Urinary bladder (tissue), 4 donors: ENCODE measurements around the gene CACNG8. TPM values are rescaled to one million over a fixed set of nuclear protein-coding genes. Genes with fewer than 3 reads are reported as not detected.

Experiments used
- DNase-seq: peaks from one replicate; pipeline ENCODE4 v3.0.0-alpha.2; 2015; ENCODE audit errors: extremely low spot score
- H3K27ac ChIP-seq: one replicate; pipeline ENCODE4 v1.5.1; 2013; ENCODE audit warnings: low read depth, mild to moderate bottlenecking, moderate library complexity
- H3K36me3 ChIP-seq: one replicate; pipeline ENCODE4 v1.6.1; 2013; ENCODE audit warnings: mild to moderate bottlenecking, moderate library complexity; ENCODE audit not compliant: insufficient read depth
- H3K4me1 ChIP-seq: one replicate; pipeline ENCODE4 v1.6.1; 2013; ENCODE audit warnings: mild to moderate bottlenecking, moderate library complexity; ENCODE audit not compliant: insufficient read depth
- H3K4me3 ChIP-seq: one replicate; pipeline ENCODE4 v1.5.1; 2013; ENCODE audit warnings: low read depth, low read length
- WGBS: extraction: QIAGEN DNeasy Blood & Tissue Kit; methylation state at CpG from one replicate; pipeline ENCODE4 v1.1.7; 2013; 5-methylcytosine and 5-hydroxymethylcytosine counted together
- polyA plus RNA-seq: library from polyadenylated mRNA; stranded (reverse); fragments of 200-250 nt; gene quantifications from one replicate; pipeline ENCODE4 v1.2.3, GENCODE V29; 2013
- total RNA-seq: library from RNA; depleted of rRNA; stranded (reverse); fragments of >200 nt; gene quantifications from one replicate; pipeline ENCODE4 v1.2.3, GENCODE V29; 2014
- donor health status: healthy with polysubstance abuse.
- donor health status: healthy.

Gene CACNG8
- total and polyA plus RNA-seq, 2 donors, result 0.08 to 0.11 TPM

DNA sequence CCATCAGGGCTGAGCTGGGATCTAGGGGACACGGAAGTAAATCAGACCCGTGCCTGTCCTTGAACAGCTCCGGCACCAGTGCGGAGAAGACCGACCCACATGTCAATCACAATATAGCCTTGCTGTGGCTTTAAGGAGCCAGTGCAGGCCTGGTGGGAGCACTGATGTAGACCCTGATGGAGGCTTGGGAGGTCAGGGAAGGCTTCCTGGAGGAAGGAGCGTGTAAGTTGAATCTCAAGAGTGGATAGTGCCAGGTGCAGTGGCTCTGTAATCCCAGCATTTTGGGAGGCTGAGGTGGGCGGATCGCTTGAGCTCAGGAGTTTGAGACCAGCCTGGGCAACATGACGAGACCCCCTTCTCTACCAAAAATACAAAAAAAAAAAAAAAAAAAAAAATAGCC is 10.8 kb upstream of the CACNG8 start:
- no peak for DNase-seq
- 79% methylated on average over 9 of the region's 9 CpGs for WGBS
- Histone ChIP-seq H3K4me1 (no peaks in the 10 kb centered on the region), H3K27ac (no peak overlapping the region), H3K36me3 (no peaks in the 10 kb centered on the region), H3K4me3 (no peak overlapping the region)

GRCh38 chr19:53953383-53953782 is 9.4 kb upstream of the CACNG8 start:
- 91% methylated on average over 8 of the region's 8 CpGs for WGBS
- Histone ChIP-seq H3K4me1 (no peaks in the 10 kb centered on the region), H3K36me3 (no peaks in the 10 kb centered on the region), H3K27ac (no peak overlapping the region), H3K4me3 (no peak overlapping the region)
- DNase-seq, result no peak

- Histone ChIP-seq H3K4me3 (no peak overlapping the region), H3K27ac (no peak overlapping the region), H3K36me3 (no peaks in the 10 kb centered on the region), H3K4me1 (no peaks in the 10 kb centered on the region)
- 3% methylated on average over 15 of the region's 15 CpGs for WGBS
- no peak for DNase-seq
Observed at GRCh38 chr19:53957448-53958167, 5.1 kb upstream of the CACNG8 start.

- H3K4me1 ChIP-seq, result no peaks in the 10 kb centered on the region
- no peaks in the 10 kb centered on the region for H3K36me3 ChIP-seq
- no peak overlapping the region for H3K4me3 ChIP-seq
- 2% methylated on average over 14 of the region's 14 CpGs for WGBS
- no peak overlapping the region for H3K27ac ChIP-seq
- no peak for DNase-seq
Observed at GRCh38 chr19:53958168-53958571, 4.6 kb upstream of the CACNG8 start.

GRCh38 chr19:53958823-53959757 is 3.6 kb upstream of the CACNG8 start:
- H3K27ac ChIP-seq, result no peak overlapping the region
- 2% methylated on average over 22 of the region's 22 CpGs for WGBS

DNA sequence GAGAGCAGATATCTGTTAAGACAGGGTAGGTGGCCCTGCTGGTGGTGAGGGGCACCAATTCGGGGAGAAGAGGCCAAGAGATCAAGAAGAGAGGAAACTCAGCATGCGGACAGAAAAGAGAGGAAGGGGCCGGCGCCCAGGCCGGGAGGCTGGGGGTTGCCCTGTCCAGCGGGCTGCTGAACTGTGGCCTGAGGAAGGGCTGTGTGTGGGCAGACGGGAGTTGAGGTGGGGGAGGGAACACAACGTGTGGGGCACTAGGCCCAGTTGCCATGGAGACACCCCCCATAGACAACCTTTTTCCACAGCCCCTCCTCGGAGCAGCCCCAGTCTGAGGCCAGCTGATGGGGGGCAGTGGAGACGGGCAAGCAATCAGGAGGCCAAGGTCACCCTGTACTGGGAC is 2.5 kb upstream of the CACNG8 start:
- no peak overlapping the region for H3K4me3 ChIP-seq
- no peak for DNase-seq
- H3K27ac ChIP-seq, result no peak overlapping the region
- 4% methylated on average over 10 of the region's 10 CpGs for WGBS
- H3K4me1 ChIP-seq, result no peaks in the 10 kb centered on the region
- H3K36me3 ChIP-seq, result no peaks in the 10 kb centered on the region

More at GRCh38 chr19:53958823-53959757, 3.6 kb upstream of the CACNG8 start:
- no peaks in the 10 kb centered on the region for H3K4me1 ChIP-seq
- H3K36me3 ChIP-seq, result no peaks in the 10 kb centered on the region
- H3K4me3 ChIP-seq, result no peak overlapping the region
- DNase-seq, result no peak

- DNase-seq, result no peak
Observed at GRCh38 chr19:53960886-53961285, 1.9 kb upstream of the CACNG8 start.

DNA sequence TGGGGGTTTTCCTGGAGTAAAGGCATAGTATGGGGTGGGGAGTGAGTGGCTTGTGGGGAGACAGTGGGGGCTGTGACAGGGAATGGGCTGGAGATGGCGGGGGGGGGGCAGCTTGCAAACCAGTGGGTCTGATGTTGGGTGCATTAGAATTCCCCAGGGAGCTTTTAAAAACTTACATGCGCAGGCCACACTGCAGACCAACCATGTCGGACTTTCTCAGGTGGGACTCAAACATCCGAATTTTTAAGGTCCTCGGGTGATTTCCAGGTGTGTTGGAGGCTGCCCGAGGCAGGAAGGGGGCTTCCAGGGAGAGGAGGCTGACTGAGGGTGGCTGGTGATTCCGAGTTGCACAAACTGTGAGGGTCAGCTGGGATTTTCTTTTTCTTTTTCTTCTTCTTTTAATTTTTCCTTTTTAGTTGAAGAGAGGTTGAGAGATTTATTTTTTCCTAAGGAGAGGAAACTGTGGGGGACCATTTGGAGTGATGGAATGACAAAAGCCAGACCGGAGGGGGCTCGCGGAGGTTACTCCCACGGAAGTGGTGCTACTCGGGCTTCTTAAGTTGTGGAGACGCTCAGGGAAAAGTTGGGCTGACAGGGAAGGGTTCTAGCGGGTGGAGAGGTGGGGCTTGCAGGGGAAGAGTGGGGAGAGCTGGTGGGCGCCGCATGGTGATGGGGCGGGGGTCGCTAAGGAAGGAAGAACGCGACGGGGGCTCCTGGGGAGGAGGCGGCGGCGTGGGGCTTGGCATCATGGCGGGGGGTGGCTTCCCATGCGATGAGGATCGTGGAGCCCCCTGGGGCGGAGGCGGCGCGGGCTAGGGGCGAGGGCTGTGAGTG is 997 bp upstream of the CACNG8 start:
- H3K4me1 ChIP-seq, result no peaks in the 10 kb centered on the region
- no peak overlapping the region for H3K4me3 ChIP-seq
- DNase-seq, result no peak
- 2% methylated on average over 32 of the region's 32 CpGs for WGBS
- H3K27ac ChIP-seq, result no peak overlapping the region
- H3K36me3 ChIP-seq, result no peaks in the 10 kb centered on the region

More at GRCh38 chr19:53960886-53961285, 1.9 kb upstream of the CACNG8 start:
- WGBS, result 4% methylated on average over 8 of the region's 8 CpGs
- no peaks in the 10 kb centered on the region for H3K4me1 ChIP-seq
- no peaks in the 10 kb centered on the region for H3K36me3 ChIP-seq
- H3K4me3 ChIP-seq, result no peak overlapping the region
- H3K27ac ChIP-seq, result no peak overlapping the region

DNA sequence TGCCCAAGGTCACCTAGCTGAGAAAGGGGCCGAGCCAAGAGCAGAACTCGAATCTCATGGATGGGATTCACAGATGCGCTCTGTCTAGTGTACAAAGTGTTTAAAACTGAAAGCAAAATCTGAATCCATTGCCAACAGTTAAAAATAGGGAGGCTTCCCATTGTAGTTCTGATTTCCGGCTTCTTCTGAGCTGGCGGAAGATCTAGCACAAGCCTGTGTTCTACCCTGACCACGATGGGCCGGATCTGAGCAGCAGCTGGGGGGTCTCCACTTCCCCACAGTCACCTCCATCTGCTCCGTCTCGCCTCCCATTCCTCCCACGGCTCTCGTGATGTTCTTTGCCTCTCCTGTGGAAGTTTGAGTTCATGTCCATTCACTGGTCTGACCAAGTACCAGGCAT is 2.4 kb downstream of the CACNG8 start:
- DNase-seq, result no peak
- Histone ChIP-seq H3K4me3 (no peak overlapping the region), H3K27ac (no peak overlapping the region), H3K36me3 (no peaks in the 10 kb centered on the region), H3K4me1 (no peaks in the 10 kb centered on the region)
- WGBS, result 55% methylated on average over 11 of the region's 11 CpGs

DNA sequence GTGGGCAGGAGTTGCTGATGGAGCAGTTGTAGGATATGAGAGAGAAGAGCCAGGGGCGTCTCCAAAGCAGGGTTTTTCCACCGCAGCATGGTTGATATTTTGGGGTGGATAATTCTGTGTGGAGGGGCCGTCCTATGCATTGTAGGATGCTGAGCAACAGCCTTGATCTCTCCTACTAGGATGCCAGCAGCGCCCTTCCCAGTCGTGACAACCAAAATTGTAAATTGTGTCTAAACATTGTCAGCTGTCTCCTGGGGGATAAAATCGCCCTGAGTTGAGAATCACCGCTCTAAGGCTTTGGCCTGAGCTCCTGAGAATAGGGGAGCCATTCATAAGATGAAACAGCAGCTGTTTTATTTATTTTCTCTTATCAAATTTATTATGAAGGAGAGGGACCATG is 4.2 kb downstream of the CACNG8 start:
- no peak overlapping the region for H3K4me3 ChIP-seq
- no peak for DNase-seq
- WGBS, result 34% methylated on average over 7 of the region's 7 CpGs
- H3K4me1 ChIP-seq, result no peaks in the 10 kb centered on the region
- H3K36me3 ChIP-seq, result no peaks in the 10 kb centered on the region
- H3K27ac ChIP-seq, result no peak overlapping the region

GRCh38 chr19:53969366-53969765 is 6.6 kb downstream of the CACNG8 start:
- DNase-seq, result no peak
- Histone ChIP-seq H3K4me1 (no peaks in the 10 kb centered on the region), H3K36me3 (no peaks in the 10 kb centered on the region), H3K27ac (no peak overlapping the region), H3K4me3 (no peak overlapping the region)
- 88% methylated on average over 6 of the region's 6 CpGs for WGBS

- WGBS, result 61% methylated on average over 10 of the region's 10 CpGs
Observed at GRCh38 chr19:53971673-53972072, 8.9 kb downstream of the CACNG8 start.

GRCh38 chr19:53977429-53977990 is 14.8 kb downstream of the CACNG8 start:
- H3K4me1 ChIP-seq, result no peaks in the 10 kb centered on the region
- 3% methylated on average over 9 of the region's 9 CpGs for WGBS
- H3K27ac ChIP-seq, result no peak overlapping the region
- DNase-seq, result peak; percentile 73
- H3K36me3 ChIP-seq, result no peaks in the 10 kb centered on the region
- peak overlapping the region; percentile 6 for H3K4me3 ChIP-seq

More at GRCh38 chr19:53971673-53972072, 8.9 kb downstream of the CACNG8 start:
- Histone ChIP-seq H3K36me3 (no peaks in the 10 kb centered on the region), H3K4me3 (no peak overlapping the region), H3K27ac (no peak overlapping the region), H3K4me1 (no peaks in the 10 kb centered on the region)
- no peak for DNase-seq
